Non-pigmented ciliary epithelial cell (primary cell): ENCODE measurements around the gene CAMTA1.
"Not testable (repeated sequence)": the region's sequence is repeated elsewhere in the genome, so short reads cannot be mapped to it uniquely, and the experiment has no call there.

Experiments
- DNase-seq: peaks from one replicate; pipeline ENCODE4 v3.0.0-alpha.2; 2010; ENCODE audit warnings: low read depth

CAMTA1 gene

DNA sequence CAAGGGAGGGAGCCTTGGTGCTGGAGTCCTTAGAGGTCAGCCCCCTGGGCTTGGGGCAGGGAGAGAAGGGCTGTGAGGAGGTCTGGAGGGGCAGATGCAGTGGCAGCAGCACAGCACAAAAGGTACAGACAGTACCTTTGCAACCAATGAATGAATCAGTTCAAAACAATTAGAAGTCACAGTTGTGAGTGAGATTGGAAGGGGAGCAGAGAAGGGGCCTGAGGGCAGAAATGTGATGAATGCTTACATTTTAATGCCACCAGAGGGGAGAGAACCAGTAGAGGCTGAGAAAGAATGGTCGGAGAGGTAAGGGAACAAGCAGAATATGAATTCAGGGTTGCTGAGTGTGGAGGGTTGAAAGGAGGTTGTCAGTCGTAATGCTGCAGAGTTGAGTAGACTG, 24.2 kb downstream of the CAMTA1 start:
- no peak for DNase-seq

DNA sequence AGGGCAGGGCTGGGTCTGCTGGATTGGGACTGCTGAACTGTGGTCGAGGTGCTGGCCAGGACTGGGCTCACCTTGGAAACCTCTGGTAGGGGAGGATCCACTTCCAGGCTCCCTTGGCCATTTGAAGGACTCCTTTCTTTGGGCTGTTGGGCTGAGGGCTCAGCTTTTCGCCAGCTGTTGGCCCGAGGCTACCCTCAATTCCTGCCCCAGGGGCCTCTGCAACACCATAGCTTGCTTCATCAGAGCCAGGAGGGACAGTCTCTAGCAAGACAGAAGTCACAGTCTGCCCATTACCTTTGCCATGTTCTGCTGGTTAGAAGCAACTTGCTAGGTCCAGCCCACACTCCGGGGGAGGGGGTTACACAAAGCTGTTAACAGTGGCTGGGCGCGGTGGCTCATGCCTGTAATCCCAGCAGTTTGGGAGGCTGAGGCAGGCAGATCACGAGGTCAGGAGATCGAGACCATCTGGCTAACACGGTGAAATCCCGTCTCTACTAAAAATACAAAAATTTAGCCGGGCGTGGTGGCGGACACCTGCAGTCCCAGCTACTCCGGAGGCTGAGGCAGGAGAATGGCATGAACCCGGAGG, 25.0 kb downstream of the CAMTA1 start:
- DNase-seq, result not testable (repeated sequence)

- no peak for DNase-seq
Measured at GRCh38 chr1:6811583-6811982, 26.3 kb downstream of the CAMTA1 start.

- no peak for DNase-seq
Measured at GRCh38 chr1:6813165-6813564, 27.9 kb downstream of the CAMTA1 start.

DNA sequence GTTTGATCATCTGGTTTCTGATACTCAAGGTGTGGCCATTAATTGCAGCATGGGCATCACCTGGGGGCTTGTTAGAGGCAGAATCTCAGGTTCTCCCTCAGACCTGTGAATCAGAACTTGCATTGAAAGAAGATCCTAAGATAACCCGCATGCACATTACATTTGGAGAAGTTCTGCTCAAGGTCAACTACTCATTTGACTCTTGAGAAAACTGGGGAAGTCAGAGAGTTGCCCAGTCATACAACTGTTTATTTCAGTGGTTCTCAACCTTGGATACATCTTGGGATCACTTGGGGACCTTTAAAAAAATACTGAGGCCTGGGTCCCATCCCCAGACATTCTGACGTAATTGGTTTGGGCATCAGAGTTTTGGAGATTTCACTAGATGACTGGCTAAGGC, 30.5 kb downstream of the CAMTA1 start:
- no peak for DNase-seq

DNA sequence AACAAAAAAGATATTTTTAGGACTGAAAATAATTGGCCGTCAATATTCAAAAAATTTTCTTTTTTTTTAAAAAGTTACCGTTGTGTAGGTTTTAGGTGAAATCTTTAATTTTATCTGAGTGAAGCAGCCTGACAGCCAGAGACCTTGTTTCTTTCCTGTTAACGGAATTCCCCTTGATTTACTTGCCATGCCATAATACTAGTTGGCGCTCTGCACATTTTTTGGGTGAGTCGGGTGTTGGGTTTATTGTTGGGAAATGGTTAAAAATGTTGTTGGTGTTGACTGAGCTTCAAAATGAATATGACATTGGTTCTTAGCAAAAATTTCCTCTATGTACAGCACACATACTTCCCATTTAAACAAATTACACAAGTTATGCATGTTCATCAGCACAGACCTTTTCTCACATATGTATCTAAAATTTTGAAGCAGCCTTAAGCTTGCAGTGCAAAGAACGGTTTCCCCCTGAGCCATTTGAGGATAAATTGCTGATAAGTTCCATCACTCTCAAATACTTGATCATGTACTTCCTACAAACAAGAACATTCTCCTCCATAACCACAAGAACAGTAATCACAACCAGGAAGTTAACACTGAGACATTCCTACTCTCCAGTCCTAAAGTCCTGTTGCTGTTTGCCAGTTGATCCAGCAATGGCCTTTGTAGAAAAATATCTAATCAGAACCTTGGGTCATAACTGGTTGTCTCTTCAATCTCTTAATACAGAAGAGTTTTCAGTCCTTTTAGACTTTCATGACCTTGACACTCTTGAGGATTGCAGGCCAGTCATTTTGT, 34.2 kb downstream of the CAMTA1 start:
- DNase-seq, result no peak

DNA sequence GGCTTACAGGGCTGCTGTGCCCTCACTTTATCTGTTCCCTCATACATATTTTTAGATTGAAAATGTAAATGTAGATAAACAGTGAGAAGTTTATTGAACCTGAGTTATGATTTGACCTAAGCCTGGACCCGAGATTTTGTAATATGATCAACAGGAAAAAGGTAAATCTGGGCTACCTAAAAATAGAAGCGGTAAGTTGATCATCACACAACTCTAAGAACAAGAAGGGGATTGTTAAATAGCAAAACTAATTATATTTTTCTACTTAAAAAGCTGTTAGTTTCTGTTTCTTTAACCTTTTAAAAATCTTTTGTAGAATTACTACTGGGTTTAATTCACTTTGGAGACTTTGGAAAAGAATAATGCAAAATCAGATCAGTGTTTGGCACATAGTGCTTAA, 35.6 kb downstream of the CAMTA1 start:
- DNase-seq, result no peak

DNA sequence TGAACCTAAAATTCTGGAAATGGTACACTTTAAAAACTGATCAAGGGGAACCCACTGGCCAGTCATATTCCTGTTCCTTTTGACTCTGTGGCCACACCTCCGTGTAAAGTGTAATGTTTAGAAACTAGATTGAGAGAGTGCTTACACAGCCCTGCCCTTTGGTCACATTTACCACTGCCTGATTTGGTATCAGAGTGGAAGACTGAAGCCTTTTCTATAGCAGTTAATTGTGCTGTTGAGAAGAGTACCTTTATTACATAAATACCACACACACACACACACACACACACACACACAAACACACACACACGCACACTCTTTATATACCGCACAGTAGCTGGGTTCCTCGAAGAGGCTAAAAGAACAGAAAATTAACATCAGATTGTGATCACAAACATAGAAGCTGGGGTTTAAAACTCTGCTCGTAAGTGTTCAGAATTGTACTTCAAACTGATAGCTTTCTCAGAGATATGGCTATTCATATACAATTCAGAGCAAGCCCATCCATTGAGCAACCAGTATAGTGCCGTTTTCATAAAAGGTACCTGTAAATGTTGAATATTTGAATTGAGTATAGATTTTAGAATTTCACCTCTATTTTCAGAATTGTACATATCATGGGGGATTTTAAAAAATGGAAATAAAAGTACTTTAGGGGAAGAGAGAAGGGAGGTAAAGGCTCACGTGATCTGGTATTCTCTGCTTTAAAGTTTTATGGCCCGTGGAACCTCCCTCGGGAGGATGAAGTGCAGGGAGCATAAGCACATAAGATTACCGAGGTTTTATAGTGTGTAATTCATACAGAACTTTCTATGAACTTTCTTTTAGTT, 37.5 kb downstream of the CAMTA1 start:
- no peak for DNase-seq

DNA sequence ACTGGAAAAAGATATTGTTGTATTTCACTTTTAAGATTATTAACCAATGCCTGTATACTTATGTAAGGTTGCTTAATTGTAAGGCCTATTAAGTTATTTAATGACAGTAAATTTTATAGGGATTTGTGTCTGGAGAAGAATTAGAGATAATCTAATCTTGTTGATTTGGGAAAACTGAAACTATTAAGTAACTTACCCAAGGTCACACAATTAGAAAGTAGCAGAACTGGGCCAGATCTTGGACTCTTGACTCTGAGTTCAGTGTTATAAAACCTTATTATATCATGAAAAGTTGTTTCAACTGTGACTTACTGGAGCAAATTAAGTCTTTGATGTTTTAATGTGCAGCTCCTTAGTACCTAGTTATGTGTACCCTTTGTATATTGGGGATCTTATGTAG, 38.5 kb downstream of the CAMTA1 start:
- DNase-seq, result no peak

- no peak for DNase-seq
Measured at GRCh38 chr1:6824665-6825368, 39.6 kb downstream of the CAMTA1 start.

DNA sequence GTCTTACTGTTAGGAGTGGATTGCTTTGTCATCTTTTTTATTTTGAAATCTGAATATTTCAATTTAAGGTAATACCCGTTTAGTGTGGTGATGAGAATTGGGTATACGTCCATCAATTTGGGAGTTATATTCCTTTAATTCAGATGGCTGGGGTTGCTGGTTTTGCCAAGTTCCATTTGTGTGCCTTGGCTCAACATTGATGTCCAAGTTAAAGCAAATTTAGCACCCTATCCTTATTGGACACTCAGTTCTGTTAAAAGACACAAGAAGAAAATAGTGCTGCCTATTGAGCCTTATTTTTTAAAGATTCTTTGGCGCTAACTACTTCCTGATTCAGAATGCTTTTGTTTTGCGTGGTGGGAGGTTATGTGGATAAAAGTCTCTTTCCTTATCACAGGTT, 40.6 kb downstream of the CAMTA1 start:
- DNase-seq, result no peak

DNA sequence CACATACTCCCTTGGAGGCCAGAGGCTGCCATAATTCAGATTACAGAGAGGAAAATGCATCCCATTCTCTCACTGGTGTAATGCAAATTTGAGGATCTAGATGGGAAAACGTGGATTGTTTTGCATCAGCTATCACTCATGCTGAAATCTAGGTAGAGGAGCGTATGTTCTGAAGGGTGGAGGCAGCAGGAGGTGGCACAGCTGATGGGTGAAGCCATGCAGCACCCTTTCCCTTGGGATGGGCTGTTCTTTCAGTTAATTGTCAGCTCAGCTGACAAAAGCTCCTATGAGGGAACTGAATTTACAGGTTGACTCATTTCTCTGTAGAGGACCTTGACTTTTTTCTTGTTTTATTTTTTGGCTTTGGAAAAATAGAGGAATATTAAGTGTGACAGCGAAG, 41.8 kb downstream of the CAMTA1 start:
- no peak for DNase-seq

- DNase-seq, result no peak
Measured at GRCh38 chr1:6827630-6828165, 42.4 kb downstream of the CAMTA1 start.

GRCh38 chr1:6831366-6831765, 46.1 kb downstream of the CAMTA1 start:
- DNase-seq, result no peak

DNA sequence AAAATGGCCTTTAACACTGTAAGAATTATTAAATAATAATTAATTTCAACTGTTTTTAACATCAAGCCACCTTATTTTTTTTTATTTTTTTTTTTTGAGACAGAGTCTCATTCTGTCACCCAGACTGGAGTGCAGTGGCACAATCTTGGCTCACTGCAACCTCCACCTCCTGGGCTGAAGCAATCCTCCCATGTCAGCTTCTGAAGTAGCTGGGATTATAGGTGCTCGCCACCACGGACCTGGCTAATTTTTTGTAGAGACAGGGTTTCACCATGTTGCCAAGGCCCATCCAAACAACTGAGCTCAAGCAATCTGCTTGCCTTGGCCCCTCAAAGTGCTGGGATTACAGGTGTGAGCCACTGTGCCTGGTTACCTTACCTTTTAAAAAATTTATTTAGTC, 46.8 kb downstream of the CAMTA1 start:
- DNase-seq, result not testable (repeated sequence)

DNA sequence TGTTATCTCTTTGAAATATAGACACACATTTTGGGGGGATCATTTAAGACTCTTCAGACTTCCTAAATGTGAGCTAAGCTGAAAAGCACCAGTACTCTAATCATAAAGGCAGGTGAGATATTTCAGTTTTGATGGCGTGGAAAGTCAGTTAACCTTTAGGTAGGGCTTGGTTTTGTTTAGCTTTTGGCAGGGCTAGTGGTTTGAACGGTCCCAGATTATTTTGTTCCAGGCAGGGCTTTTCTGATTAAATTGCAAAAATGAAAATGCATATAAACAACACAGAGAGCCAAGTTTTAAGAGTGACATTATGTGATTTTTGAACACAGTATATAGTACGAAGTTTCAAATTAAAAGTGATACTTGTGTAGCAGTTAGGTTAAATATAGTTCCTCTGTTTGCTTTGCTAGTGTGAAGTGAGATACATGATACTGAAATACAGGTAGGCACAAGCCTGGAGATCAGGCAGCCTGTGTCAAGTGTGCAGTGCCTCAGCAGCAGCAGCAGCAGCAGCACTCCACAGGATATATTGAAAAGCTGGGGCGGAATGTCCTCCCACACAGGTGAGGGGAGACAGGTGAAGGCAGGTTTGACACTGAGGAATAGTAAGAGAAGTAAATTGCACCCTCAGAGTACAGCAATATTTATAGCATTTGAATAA, 47.4 kb downstream of the CAMTA1 start:
- DNase-seq, result no peak

- no peak for DNase-seq
Measured at GRCh38 chr1:6833804-6834203, 48.5 kb downstream of the CAMTA1 start.

- DNase-seq, result no peak
Measured at GRCh38 chr1:6834366-6834765, 49.1 kb downstream of the CAMTA1 start.

DNA sequence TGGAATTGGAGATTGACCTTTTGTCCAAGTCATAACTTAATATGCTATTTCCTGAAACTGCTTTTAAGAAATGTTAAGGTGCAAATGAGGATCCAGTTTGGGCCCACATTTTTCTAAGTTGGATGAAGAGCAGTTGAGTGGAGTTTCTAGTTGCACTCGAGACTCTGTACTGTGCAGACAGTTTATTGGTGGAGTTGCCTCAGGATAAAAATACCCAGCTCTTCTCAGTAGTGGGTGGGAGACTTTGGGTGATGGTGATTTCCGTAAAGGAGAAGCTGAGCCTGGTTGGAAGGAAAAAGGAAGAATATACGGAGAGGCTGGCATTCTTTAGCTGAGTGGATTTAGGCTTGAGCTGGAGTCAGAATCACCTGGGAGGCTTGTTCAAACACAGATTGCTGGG, 49.9 kb downstream of the CAMTA1 start:
- no peak for DNase-seq

DNA sequence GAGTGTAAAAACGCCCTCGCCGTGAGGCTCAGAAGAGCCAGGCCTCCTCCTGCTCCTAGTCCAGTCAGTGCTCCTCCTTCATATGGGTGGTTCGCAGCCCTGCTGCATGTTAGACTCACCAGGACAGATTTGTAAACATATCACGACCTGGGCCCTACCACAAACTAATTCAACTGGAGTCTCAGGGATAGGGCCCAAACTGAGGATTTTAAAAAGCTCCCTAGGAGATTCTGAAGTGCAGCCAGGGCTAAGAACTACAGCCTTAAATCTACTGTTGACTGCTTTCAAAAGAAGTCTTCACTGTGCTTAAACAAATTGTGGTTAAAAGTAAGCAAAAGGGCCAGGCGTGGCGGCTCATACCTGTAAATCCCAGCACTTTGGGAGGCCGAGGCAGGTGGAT, 57.0 kb downstream of the CAMTA1 start:
- DNase-seq, result no peak

- DNase-seq, result not testable (repeated sequence)
Measured at GRCh38 chr1:6845786-6846185, 60.5 kb downstream of the CAMTA1 start.

DNA sequence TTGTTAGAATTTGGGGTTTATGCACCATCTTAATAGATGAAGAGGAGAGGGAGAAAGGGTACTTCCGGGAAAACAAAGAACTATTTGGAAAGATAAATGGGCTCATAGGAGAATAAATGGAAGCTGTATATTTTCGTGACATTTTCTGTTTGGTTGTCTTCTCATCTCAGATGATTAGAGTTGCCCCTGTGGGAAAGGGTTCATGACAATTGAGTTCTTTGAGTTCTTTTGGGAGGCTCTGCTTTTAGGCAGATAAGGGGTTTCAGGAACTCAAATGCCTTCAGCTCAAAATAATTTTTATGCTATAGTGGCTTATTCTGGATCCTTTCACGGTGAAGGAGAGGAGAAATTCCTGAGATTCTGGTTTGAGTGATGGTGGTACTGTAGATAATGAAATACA, 63.6 kb downstream of the CAMTA1 start:
- no peak for DNase-seq
